HG02571 (cell line): Measurements from ENCODE around the gene PTPRN.
"Not testable (repeated sequence)": the region's sequence is repeated elsewhere in the genome, so short reads cannot be mapped to it uniquely, and the experiment has no call there.

Experiments
- ATAC-seq: cut with Tn5 transposase; IDR thresholded peaks from one replicate; pipeline ENCODE4 v1.9.1; 2021; ENCODE audit warnings: mild to moderate bottlenecking, moderate library complexity; ENCODE audit not compliant: unreplicated experiment

Gene PTPRN

DNA sequence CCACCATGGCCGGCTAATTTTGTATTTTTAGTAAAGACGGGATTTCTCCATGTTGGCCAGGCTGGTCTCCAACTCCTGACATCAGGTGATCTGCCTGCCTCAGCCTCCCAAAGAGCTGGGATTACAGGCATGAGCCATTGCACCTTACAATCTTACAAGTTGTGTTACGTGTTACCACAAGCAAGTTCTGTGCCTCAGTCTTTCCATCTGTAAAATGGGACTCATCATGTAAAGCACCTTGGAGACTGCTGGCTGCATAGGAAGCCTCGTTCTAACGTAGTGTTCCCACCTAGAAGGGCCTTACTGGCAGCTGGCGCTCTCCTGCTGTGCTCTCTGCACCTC is 20.0 kb downstream of the PTPRN start:
- ATAC-seq: no peak

DNA sequence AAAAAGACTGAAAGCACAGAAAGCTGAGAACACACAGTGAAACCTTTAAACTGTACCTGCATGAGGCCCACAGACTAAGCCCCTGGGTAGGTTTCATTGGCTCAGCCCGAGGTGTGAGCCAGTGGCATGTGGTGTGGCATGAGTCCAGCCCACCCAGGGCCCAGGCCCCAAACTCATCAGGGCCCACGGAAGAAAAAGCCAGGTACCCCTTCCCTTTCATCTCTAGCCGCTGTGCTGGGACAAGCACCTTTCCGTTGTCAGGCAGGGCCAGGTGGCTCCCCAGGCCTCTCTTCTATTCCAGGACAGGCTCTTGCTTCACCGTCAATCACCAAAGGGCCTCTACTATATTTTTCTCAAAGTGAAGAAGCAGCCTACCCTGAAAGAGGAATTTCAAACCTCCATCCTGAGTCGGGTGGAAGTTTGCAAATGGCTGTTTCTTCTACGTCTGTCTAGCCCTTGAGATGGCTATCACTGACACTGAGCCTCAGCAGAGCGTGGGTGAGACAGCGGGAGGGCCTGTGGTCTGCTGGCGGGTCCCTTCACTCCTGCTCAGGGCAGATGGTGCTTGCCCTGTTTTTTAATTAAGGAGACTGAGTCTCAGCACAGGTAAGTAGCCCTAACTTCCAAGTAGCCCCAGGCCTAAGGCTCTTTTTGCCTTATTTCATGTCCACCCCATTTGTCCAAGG is 21.5 kb downstream of the PTPRN start:
- ATAC-seq: no peak

DNA sequence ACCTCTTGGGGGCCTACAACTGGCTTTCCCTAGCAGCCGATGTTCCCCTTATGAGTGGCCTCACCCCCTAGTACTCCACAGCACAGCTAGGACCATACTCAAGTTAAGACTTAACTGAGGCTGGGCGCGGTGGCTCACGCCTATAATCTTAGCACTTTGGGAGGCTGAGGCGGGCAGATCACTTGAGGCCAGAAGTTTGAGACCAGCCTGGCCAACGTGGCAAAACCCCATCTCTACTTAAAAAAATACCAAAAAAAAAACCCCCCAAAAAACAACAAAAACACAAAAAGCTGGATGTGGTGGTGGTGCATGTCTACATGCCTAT is 22.1 kb downstream of the PTPRN start:
- not testable (repeated sequence) for ATAC-seq

DNA sequence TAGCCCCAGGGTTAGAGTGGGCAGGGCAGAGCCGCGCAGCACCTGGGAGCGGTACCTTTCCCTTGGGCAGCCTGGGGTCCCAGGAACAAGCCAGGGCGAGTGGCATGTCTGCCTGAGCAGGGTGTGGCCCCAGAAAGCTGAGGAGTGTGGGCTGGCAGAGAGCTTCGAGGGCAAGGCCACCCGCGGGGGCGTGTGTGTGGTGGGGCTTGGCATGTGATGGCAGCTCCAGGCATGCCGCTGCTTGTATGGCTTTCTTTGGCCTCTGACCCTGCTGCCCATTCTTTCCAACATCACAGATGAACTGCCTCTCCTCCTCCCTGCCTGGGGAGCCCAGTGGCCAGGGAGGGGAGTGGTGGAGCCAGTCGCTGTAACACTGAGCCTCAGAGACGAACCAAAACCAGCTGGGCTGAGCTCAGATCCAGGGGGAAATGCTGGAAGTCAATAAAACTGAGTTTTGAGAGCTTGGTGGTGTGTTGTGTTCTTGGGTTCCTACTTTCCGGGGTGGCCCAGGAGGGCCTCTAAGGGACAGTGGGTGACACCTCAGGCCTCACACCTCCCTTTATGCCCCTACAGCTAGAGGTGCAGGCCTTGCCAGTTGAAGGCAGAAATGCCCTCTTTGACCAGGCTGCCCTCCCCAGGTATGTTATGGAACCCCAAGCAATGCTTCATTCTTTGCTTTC is 22.6 kb downstream of the PTPRN start:
- no peak for ATAC-seq

DNA sequence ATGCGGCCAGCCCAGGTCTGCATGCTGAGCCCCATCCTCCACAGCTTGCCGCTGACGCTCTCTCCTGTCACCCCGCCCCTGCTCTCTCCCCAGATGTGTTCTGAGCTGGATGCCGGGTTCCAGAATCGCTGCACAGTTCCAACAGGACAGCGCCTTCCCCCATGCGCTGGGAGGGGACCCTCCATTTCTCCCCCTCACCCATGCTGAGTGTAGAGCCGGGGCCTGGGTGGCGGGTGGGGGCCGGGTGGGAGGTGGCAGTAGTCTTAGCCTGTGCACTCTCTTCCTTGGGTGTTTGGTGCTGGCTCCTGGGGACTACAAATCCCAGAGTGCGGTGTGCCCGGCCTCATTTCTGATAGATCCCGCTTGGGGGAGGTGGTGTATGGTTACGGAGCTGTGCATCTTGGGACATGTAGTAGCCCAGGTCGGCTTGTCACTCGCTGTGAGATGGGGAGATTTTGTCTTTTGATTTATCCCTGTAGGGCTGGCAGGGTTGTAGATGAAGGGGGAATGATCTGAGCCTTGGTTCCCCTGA is 23.2 kb downstream of the PTPRN start:
- ATAC-seq: no peak

DNA sequence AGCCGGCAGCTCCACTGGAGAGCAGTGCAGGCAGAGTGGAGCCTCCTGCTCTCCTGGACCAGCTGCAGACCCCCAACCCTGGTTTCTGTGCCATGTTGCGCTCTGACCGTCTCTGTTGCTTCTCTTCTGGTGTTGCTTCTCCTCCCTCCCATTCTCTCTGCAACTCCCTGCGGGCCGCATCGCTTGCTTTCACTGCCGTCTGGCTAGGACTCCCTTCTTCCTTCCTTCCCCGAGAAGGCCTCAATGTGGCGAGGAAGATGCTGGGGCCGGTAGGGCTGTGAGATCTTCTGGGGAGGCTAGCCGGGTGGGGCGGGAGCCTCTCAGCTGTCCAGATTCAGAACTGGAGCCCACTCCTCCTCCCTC is 23.8 kb downstream of the PTPRN start:
- no peak for ATAC-seq

DNA sequence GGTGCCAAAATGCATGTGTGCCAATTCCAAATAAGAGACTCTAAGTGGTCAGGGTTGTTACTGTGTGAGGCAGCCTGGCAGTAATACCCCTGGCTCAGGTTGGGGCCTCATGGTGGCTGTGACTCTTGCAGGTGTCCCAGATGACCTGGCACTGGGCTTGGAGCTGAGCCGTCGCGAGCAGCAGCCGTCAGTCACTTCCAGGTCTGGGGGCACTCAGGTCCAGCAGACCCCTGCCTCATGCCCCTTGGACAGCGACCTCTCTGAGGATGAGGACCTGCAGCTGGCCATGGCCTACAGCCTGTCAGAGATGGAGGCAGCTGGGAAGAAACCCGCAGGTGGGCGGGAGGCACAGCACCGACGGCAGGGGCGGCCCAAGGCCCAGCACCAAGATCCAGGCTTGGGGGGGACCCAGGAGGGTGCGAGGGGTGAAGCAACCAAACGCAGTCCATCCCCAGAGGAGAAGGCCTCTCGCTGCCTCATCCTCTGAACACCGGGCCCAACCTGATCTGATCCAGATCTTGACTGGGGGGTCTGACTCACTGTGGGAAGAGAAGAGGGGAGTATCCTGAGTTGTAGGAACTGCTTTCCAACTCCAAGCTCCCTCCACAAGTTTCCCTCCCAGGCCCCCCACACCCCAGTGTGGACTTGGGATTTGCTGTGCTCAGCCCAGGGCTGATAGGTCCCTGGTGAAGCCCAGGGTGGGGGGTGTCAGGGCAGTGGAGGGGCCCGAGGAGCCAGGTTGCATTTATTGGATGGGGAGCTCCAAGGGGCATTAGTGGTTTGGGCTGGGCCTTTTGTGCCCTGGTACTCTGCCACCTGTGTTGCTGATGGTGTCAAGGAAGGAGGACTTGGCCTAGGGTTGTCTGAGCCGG is 24.5 kb downstream of the PTPRN start:
- no peak for ATAC-seq

DNA sequence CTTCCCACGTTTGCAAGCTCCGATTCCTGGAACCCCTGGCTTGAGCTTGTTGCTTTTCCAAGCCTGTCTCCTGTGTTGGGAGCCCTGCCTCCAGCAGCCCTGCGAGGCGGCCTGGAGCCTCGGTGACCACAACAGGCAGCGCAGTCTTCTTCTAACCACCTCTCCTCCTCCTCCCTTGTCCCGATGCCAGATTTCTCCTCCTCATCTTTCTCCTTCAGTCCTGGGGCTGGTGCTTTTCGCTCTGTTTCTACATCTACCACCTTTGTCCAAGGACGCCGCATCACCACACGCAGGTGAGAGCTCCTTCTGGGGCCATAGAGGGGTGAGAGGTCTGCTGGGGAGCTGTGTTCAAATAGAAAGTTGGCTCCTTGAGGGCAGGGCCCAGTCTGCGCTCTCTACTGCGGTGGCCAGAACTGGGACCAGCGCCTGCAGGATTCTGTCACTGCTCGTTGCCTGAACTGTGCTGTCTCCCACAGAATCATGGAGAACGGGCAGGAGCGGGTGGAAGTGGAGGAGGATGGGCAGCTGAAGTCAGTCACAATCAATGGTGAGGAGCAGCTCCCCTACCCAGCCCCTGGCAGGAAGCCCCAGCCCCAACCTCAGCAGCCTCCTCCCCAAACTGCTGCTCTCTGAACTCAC is 26.1 kb downstream of the PTPRN start:
- no peak for ATAC-seq

DNA sequence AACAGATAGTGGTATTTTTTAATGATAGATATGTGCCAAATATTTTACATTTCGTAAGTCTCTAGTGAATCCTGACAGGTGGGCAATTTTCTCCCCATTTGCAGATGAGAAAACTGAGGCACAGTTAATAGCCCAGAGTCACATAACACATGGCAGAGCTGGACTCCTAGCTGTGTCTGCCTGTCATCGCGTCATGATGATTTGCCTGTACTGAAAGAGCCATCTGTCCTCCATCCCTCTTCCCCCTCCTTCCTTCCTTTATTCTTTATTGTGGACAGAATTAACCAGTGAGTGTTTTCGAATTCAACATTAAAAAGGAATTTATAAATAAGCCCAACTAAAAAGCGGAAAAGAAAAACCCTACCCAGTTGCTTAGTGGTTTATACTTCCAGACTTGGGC is 26.8 kb downstream of the PTPRN start:
- no peak for ATAC-seq

DNA sequence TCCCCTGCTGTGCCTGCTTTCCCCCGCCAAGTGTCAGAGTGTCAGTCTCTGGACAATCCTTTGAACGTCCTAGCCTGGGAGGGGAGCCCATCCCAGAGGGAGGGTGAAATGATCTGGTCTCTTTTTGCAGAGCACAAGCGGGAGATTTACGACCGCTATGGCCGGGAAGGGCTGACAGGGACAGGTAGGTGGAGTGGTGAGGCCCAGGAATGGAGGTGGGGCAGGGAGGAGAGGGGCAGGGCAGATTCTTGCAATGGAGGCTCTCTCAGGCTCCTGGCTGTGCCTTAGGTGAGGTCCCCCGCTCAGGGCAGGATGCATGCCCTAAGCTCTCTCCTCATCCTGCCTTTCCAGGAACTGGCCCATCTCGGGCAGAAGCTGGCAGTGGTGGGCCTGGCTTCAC is 27.6 kb downstream of the PTPRN start:
- ATAC-seq: no peak

DNA sequence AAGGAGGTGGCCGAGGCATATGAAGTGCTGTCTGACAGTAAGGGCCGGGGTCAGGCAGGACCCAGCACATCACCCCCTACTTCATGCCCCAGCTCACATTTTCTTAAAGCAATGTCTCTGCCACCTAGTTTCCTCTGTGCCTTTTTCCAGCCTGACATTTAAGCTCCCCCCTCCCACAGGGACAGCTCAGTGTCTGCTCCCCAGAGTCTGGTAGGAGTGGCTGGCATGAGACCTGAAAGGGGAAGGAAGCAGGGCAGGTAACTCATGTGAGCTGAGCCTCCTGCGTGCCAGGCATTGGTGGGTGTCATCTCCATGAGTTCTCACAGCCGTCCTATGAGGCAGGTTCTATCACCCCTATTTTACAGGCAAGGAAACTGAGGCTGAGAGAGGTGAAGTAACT is 28.6 kb downstream of the PTPRN start:
- no peak for ATAC-seq

DNA sequence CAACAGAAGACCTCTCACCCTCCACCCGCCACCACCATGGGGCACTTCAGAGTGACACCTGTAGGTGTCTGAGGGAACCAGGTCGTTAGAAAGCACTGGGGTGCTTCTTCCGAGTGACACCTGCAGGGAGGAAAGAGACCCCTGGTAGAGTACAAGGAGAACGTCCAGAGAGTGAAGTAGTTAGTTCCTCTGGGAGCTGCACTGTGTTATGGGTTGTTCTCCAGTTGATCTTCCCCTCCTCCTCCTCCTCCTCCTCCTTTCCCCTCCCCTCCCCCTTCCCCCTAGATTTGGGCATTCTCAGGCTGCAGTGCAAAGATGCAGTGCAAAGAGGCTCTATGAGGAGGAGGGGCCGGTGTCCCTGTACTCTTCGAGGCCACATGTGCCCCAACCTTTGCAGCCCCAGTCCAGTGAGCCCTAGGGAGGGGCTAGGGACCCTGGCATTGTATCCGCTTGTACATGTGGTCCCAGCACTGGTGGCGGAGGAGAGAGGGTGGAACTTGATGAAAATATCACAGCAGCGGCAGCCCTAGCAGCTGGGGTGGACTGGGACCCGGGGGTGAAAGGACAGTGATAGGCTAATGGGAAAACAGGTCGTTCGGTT is 29.2 kb downstream of the PTPRN start:
- no peak for ATAC-seq

DNA sequence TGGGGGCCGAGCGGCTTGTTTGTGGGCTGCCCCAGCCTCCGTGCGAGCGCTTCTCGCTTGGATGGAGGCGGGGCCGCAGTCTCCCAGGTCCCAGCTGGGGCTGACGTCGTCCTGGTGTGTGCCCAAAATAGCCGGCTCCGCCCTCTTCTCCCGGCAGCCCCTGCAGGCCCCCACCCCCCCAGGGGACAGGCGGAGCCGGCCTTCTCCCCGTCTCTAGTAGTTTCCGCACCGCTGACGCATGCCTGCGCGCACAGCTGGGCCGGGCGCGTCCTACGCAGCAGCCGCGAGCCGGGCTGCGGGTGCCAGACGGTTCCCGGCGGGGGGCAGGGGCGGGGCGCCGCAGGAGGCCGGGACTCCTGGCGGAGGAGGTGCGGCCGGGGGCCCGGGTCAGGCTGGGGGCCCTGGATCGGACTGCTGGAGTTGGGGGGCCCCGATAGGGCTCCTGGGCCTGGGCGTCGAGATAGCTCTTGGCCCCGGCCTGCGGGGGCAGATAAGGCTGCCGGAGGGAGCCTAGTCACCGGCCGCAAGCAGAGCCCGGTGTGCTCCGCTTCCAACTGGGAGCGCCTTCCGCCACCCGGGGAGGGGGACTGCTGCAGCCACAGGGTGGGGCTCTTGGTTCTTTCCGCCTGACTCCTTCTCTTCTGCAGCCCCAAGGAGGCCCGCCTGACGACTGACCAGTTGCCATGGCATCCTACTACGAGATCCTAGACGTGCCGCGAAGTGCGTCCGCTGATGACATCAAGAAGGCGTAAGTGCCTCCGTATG is 29.9 kb downstream of the PTPRN start, which contains the start of gene DNAJB2:
Gene DNAJB2 (plus strand): TSS at position 216 of the 765 bp plus-strand sequence. CDS start 468 bp downstream, at position 684.
- peak; percentile 84 for ATAC-seq

DNA sequence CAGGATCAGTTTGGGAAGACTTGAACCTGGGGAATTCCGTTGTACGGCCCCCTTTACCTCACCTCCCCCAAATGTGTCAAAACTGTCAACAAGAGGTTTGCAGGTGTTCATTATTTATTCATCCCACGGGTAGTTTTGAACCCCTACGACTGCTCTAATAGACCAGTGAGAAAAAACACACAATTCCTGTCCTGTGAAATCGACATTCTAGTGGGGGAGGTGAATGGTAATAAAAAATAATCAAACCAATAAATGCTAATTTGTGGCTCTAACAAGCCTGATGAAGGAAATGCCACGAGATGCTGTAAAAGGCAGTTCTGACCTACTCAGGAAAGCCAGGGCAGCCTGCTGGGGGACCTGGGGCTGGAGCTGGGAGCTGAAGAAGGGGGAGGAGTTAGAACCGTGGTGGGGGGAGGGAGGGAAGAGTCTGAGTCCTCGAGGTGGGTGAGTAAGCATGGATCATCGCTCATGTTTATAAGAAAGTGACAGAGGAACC is 30.5 kb downstream of the PTPRN start:
- peak; percentile 4 for ATAC-seq

DNA sequence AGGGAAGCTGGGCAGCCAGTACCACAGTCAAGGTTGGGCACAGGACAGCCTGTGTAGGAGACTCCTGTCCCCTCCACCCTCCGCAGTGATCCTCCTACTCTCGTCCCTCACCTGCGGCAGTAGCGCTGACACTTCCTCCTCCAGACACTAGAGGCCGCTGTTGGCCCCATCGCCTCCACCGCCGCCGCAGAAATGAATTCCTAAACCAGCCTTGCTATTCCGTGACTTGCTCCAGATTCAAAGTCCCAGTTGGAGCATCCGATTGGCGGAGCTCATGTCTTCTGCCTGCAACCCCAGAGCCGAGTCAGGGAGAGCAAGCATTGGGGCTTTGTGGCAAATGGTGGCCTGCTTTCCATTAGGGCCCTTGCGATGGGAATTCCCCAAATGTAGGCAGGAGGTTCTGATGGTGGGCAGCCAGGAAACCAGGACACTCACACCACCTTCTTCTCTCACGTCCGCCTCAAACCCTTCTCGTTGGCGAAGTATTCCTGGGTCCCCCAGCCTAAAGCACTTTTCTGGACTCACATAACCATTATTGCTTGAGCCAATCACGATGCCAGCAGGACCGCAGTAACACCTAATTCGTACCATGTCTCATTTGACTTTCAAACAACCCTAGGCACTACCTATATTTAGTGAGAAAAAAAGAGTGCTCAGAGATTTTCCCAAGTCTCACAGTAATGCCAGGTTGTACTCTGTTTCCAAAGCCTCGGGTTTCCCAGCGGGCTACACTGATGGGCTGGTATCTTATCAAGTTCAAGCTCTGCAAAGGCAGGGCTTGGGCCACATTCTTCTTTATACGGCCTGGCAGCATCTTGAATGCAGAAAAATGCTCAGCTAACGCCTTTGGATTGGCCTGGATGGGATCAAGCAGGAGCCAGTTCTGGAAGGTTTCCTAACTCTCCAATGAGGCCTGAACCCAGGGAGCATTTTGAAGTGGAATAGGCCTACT is 31.2 kb downstream of the PTPRN start:
- ATAC-seq: no peak

DNA sequence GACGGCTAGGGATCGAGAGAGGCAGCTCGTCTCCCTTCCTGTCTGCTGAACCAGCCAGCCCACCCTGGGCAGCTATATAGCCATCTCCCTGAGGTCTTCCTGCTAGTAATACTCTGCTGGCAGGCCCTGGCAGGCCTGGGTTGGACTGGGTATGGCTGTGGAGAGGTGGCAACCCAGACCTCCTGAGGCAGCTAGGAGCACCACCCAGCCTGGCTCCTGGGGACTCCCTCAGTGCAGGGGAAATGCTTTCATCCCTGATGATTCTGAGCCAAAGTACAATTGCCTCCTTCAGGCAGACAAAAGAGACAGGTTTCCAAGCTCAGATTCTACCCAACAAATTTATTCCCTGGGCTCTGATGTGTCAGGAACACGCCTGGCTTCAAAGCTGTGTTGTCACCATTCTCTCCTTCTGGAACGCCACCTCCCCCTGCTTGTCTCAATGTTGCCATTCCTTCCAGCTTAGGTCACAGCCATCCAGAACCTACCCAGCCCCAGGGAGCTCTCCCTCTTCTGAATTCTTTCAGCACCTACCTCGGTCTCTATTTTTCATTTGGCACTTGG is 34.8 kb downstream of the PTPRN start:
- no peak for ATAC-seq

DNA sequence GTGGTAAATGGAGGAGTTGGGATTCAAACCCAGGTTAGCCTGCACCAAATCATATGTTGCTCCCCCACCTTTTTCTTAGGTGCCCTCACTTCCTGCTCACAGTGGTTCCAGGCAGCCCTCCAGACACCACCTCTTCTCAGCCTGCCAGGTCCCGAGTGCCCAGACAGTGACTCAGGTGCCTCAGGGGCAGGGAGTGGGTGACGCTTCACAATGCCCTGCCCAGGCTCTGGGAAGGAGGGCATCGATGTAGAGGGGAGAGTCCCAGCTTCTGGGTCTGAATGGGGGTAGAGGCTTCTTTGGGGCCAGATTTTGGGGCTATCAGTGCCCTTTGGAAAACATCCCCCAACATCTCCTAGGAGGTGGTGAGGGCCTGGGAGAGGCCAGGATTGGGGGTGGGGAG is 35.3 kb downstream of the PTPRN start:
- ATAC-seq: no peak

DNA sequence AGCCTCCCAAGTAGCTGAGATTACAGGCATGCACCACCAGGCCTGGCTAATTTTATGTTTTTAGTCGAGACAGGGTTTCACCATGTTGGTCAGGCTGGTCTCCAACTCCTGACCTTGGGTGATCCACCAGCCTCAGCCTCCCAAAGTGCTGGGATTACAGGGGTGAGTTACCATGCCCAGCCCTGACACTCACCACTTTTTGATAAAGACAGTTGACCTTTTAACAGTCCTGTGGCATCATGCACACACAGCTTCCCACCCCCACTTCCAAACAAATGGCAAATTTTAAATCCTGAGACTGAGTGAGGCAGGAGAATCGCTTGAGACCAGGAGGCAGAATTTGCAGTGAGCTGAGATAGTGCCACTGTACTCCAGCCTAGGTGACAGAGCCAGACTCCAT is 36.2 kb downstream of the PTPRN start:
- ATAC-seq: no peak

DNA sequence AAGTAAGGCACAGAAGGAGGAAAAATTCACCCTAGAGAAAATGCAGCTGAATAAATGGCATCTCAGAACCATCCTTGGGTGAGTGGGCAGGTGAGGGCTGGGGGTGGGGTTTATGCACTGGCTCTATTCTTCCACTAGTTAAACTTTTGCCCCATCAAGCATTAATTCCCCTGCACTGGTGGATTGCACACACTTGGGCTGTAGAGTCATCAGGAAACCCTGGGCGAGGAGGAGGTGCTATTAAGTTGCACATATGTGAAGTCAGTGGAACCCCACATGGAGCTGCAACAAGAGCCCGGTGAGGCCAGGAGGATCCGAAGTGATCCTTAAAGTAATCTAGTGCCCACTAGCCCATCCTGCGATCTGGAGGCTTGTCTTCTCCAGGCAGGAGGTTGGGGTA is 36.8 kb downstream of the PTPRN start:
- no peak for ATAC-seq
